H1 (cell line): Measurements from ENCODE around the gene POLDIP2. TPM values are rescaled to one million over a fixed set of nuclear protein-coding genes. Genes with fewer than 3 reads are reported as not detected.

ENCODE experiments used
- ATF3 ChIP-seq: IDR thresholded peaks from 2 replicates; pipeline ENCODE4 v1.6.1; 2011; ENCODE audit warnings: low read depth, mild to moderate bottlenecking, low read length; ENCODE audit not compliant: insufficient read depth
- CHD1 ChIP-seq: IDR thresholded peaks from 2 replicates; pipeline ENCODE4 v1.6.1; 2012; ENCODE audit warnings: low read depth, low read length, improper control_type of control experiment
- CHD7 ChIP-seq: fragments of 300-600 bp; sonication (generic); IDR thresholded peaks from 2 replicates; pipeline ENCODE4 v1.7.1; 2012; ENCODE audit warnings: low read length, moderate library complexity, mild to moderate bottlenecking, inconsistent platforms; ENCODE audit not compliant: insufficient replicate concordance
- EZH2 ChIP-seq: fragments of 200-600 bp; sonication (generic); IDR thresholded peaks from 2 replicates; pipeline ENCODE4 v1.7.1; 2012; ENCODE audit warnings: low read depth, mild to moderate bottlenecking, moderate library complexity, low read length, inconsistent platforms; ENCODE audit not compliant: severe bottlenecking
- JUND ChIP-seq: IDR thresholded peaks from 2 replicates; pipeline ENCODE4 v1.6.1; 2011; ENCODE audit warnings: mild to moderate bottlenecking, improper control_type of control experiment, low read length
- SRF ChIP-seq: IDR thresholded peaks from 2 replicates; pipeline ENCODE4 v1.6.1; 2011; ENCODE audit warnings: mild to moderate bottlenecking, low read depth, low read length, moderate library complexity
- polyA plus RNA-seq, 7 experiments: library from polyadenylated mRNA; depleted of rRNA in 3 of 7; stranded (reverse) in 5 of 7; unstranded in 2 of 7; fragments of >200 nt in 5 of 7; fragments of 200-250 nt in 2 of 7; gene quantifications; 1 replicate in 5 of 7; 2 replicates in 1 of 7; 4 replicates in 1 of 7; pipeline versions ENCODE4 v1.2.1 to v1.2.3, GENCODE V29; 2011 to 2013; ENCODE audit warnings: missing spikeins in 2 of 7, mixed read lengths in 2 of 7
- total RNA-seq: library from RNA; stranded (reverse); fragmentation: NEBNext Ultra II Directional; extraction: Animal tissue kit (Norgen Biotek cat#: 25700); gene quantifications from 2 replicates; pipeline ENCODE4 v1.2.1, GENCODE V29; 2021

Gene POLDIP2
- total and polyA plus RNA-seq, 2 of the 8 experiments (the other 6 are each of a cell fraction or from before 2014, with no cell fraction given) = 74.0 to 76.1 TPM

GRCh38 chr17:28350271-28350670, 7.1 kb downstream of the POLDIP2 start (continued):
- TF ChIP-seq CHD7 = no peak
- TF ChIP-seq CHD1 = no peak
- no peak for TF ChIP-seq JUND
- TF ChIP-seq SRF = no peak
- no peak for TF ChIP-seq EZH2
- no peak for TF ChIP-seq ATF3
